Liver (tissue), 3 donors: ENCODE data around the gene STAM2.

ENCODE experiments used
- CTCF ChIP-seq: fragments of 150-350 bp; IDR thresholded peaks from 2 replicates; pipeline ENCODE4 v1.5.1; 2017; ENCODE audit warnings: improper control_type of control experiment, low read depth, low read length; ENCODE audit not compliant: missing input control
- RAD21 ChIP-seq, 2 donors: IDR thresholded peaks; 2 replicates each; pipeline ENCODE4 v1.6.1; 2016; ENCODE audit warnings: antibody characterized with exemption in 2 of 2, mild to moderate bottlenecking in 2 of 2
- donor health status: healthy.
- donor health status: healthy.

GRCh38 chr2:152106464-152106863 is 69.1 kb downstream of the STAM2 start:
- TF ChIP-seq CTCF: no peak
- no peak for TF ChIP-seq RAD21 (IDR thresholded peaks at IDR 0.05)
